Calu3 (cell line): ENCODE data around the gene THBS4. TPM values are rescaled to one million over a fixed set of nuclear protein-coding genes. Genes with fewer than 3 reads are reported as not detected.

ENCODE experiments used
- BruUV-seq: library from RNA; stranded (reverse); fragments of 400-500 nt; replicated peaks from 2 replicates; lab custom pipeline; 2021; lab: Mats Ljungman, UMichigan
- CTCF ChIA-PET: fragments of 300-600 bp; sonication (Branson Sonifier 250); formaldehyde crosslinking; loops from one replicate; lab custom pipeline; 2022; ENCODE audit warnings: antibody characterized with exemption; lab: Charles Lee
- DNase-seq: peaks from one replicate; pipeline ENCODE4 v3.0.0; 2022
- H3K27ac Mint-ChIP-seq: one replicate; pipeline ENCODE4 v1.8.0; 2022; ENCODE audit warnings: mixed read lengths; ENCODE audit not compliant: unreplicated experiment
- H3K27me3 Mint-ChIP-seq: one replicate; pipeline ENCODE4 v1.8.0; 2022; ENCODE audit warnings: mixed read lengths; ENCODE audit not compliant: unreplicated experiment
- H3K36me3 Mint-ChIP-seq: one replicate; pipeline ENCODE4 v1.8.0; 2022; ENCODE audit warnings: mild to moderate bottlenecking, moderate library complexity, mixed read lengths; ENCODE audit not compliant: insufficient read depth, unreplicated experiment
- H3K4me1 Mint-ChIP-seq: one replicate; pipeline ENCODE4 v1.8.0; 2022; ENCODE audit warnings: mild to moderate bottlenecking, low read depth, mixed read lengths; ENCODE audit not compliant: unreplicated experiment
- H3K4me3 Mint-ChIP-seq: one replicate; pipeline ENCODE4 v1.8.0; 2022; ENCODE audit warnings: mild to moderate bottlenecking, low read depth, moderate library complexity, mixed read lengths; ENCODE audit not compliant: unreplicated experiment
- H3K9me3 Mint-ChIP-seq: one replicate; pipeline ENCODE4 v1.8.0; 2022; ENCODE audit warnings: low read depth, mixed read lengths; ENCODE audit not compliant: unreplicated experiment
- intact Hi-C: fragments of 100-400 bp; cut with micrococcal nuclease; formaldehyde crosslinking; loops from one replicate; pipeline ENCODE4 v1.10.0; 2022; ENCODE audit not compliant: unreplicated experiment
- total RNA-seq: library from RNA; stranded (reverse); gene quantifications from 2 replicates; pipeline ENCODE4 v1.2.3, GENCODE V29; 2022
- TF ChIP-seq, protein P1 (sequence below): fragments of 200-600 bp; IDR thresholded peaks from one replicate; pipeline ENCODE4 v1.8.0; 2022; ENCODE audit warnings: antibody characterized with exemption; ENCODE audit not compliant: unreplicated experiment

THBS4 gene
- total RNA-seq, 1 experiment from 2014 or later, result 0.52 TPM

DNA sequence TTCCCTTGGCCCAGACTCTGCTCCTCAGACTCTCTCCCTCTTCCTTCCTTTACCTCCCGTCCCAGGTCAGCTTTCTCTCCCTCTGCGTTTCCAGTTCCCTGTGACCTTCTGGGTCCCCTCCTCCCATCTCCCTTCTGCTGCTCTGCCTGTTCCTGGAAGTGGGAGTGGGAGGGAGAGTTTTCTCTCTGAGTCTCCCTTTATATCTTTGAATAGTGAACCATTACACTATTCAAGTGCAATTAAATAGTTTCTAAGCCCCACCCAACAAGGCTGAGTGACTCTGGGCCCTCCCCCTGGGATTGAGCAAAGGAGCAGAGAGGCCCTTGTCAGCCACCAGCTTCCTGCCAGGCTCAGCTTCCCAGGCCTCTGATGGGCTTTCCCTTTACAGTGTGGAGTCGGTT, 34.8 kb downstream of the THBS4 start:
- intact Hi-C loops, result no loop called here
- BruUV-seq, result no TSS peak
- no peak overlapping the region for H3K4me3 Mint-ChIP-seq
- no peak for DNase-seq
- no peaks in the 10 kb centered on the region for H3K36me3 Mint-ChIP-seq
- H3K9me3 Mint-ChIP-seq, result no peaks in the 10 kb centered on the region
- TF ChIP-seq, protein P1, sequence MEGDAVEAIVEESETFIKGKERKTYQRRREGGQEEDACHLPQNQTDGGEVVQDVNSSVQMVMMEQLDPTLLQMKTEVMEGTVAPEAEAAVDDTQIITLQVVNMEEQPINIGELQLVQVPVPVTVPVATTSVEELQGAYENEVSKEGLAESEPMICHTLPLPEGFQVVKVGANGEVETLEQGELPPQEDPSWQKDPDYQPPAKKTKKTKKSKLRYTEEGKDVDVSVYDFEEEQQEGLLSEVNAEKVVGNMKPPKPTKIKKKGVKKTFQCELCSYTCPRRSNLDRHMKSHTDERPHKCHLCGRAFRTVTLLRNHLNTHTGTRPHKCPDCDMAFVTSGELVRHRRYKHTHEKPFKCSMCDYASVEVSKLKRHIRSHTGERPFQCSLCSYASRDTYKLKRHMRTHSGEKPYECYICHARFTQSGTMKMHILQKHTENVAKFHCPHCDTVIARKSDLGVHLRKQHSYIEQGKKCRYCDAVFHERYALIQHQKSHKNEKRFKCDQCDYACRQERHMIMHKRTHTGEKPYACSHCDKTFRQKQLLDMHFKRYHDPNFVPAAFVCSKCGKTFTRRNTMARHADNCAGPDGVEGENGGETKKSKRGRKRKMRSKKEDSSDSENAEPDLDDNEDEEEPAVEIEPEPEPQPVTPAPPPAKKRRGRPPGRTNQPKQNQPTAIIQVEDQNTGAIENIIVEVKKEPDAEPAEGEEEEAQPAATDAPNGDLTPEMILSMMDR, result no peak
- no peak overlapping the region for H3K27ac Mint-ChIP-seq
- H3K4me1 Mint-ChIP-seq, result no peaks in the 10 kb centered on the region
- CTCF ChIA-PET, result no interaction called here
- H3K27me3 Mint-ChIP-seq, result peaks cover 17% of the 10 kb centered on the region

DNA sequence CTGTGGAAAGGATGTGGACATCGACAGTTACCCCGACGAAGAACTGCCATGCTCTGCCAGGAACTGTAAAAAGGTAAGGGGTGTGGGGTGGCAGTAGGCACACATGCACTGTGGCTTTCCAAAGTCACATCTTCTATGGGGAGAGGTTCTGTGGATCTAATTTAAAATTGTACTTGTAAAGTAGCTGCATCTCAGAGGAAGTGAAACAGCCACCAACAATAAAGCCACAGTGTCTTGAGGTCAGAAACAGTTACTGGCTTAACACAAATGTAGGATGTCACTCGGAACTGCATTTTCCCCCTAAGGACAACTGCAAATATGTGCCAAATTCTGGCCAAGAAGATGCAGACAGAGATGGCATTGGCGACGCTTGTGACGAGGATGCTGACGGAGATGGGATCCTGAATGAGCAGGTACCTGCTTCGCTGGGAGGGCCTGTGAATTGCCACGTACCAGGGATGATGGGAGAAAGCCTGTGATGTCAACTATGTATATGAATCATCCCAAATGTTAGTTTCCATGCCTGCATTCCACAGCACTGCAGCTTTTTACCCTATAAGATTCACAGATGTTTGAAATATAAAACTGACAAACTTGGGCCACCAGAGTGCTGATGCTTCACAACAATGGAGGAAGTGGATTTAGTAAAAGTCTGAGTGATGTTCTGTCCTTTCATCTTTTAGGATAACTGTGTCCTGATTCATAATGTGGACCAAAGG, 35.3 kb downstream of the THBS4 start:
- H3K9me3 Mint-ChIP-seq, result no peaks in the 10 kb centered on the region
- H3K27ac Mint-ChIP-seq, result no peak overlapping the region
- no TSS peak for BruUV-seq
- intact Hi-C loops, result no loop called here
- no peak overlapping the region for H3K4me3 Mint-ChIP-seq
- H3K4me1 Mint-ChIP-seq, result no peaks in the 10 kb centered on the region
- no peaks in the 10 kb centered on the region for H3K36me3 Mint-ChIP-seq
- TF ChIP-seq, protein P1, result no peak
- no peak for DNase-seq
- peaks cover 14% of the 10 kb centered on the region for H3K27me3 Mint-ChIP-seq
- CTCF ChIA-PET, result no interaction called here

DNA sequence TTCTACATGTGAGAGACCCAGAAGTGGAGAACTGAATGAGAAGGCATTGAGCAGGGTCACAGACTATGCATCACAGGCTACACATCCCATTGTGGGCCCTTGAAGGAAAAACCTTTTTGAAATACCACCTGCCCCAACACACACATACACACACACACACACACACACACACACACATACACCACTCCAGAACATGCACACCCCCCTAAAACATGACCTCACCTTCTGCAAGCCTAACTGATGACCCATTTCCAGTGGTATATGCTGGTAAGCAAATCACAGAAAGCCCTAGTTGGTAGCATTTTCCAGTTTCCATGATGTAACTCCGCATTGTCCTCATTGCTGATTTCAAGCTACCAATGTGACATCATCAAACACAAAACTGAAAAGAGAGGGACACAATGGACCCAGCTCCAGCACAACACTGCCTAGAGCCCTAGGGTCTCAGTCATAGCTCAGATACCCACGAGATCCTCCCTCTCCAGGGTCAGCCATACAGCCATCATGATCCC, 36.4 kb downstream of the THBS4 start:
- Mint-ChIP-seq H3K27me3 (peaks cover 14% of the 10 kb centered on the region), H3K4me3 (no peak overlapping the region), H3K36me3 (no peaks in the 10 kb centered on the region), H3K27ac (no peak overlapping the region), H3K4me1 (no peaks in the 10 kb centered on the region), H3K9me3 (no peaks in the 10 kb centered on the region)
- intact Hi-C loops, result no loop called here
- DNase-seq, result no peak
- no TSS peak for BruUV-seq
- TF ChIP-seq, protein P1, result no peak
- CTCF ChIA-PET, result no interaction called here

DNA sequence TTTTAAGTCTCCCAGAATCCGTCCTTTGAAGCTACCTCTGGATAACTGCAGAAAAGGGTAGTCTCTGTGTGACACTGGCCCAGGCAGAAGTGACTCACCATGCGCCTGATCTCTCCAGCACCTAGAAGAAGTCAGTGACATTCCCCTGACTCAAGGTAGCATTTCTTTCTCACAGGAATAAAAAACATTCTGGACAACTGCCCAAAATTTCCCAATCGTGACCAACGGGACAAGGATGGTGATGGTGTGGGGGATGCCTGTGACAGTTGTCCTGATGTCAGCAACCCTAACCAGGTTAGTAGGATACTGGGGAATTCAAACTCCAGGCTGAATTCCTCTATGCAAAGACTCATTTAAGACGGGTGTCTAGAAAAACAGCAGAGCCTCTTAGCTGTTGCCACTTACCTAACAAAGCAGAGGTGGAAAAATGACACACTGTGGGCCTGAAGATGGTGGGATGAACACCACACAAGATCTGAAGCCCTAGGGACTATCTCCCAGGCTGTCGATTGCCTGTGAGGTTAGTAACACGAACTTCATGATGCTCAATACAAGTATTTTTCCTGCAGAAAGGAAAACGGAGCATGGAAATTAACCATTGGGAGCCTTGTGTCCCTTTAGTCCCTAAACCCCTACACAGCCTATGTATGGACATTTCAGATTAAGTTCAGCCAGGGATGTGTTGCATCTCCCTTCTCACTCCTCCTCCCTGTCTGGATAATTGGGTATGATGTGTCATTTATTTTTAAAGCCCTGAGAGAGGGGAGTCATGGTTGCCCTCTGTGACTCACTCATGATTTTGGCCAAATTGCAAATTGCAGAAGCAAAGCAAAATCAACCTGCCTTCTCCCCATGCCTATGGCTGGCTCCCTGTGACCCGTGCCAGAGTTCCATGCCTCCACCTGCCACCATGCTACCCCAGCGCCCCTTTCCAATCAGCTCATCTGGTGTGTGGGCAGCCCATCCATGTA, 37.2 kb downstream of the THBS4 start:
- Mint-ChIP-seq H3K9me3 (no peaks in the 10 kb centered on the region), H3K27me3 (peaks cover 14% of the 10 kb centered on the region), H3K4me1 (no peaks in the 10 kb centered on the region), H3K4me3 (no peak overlapping the region), H3K36me3 (no peaks in the 10 kb centered on the region), H3K27ac (no peak overlapping the region)
- TF ChIP-seq, protein P1, result no peak
- intact Hi-C loops, result no loop called here
- no TSS peak for BruUV-seq
- no peak for DNase-seq
- CTCF ChIA-PET, result no interaction called here
